Stimulated activated CD8-positive, alpha-beta memory T cell treated with anti-CD3 and anti-CD28 coated beads, Interleukin-7, amount 100 ng/mL, for 24 hours (primary cell): ENCODE measurements around the gene PSMA7.
"Not testable (repeated sequence)": the region's sequence is repeated elsewhere in the genome, so short reads cannot be mapped to it uniquely, and the experiment has no call there.

Source experiments
- DNase-seq: peaks from one replicate; pipeline ENCODE4 v3.0.0-alpha.2; 2020; ENCODE audit warnings: low read depth

PSMA7 gene

DNA sequence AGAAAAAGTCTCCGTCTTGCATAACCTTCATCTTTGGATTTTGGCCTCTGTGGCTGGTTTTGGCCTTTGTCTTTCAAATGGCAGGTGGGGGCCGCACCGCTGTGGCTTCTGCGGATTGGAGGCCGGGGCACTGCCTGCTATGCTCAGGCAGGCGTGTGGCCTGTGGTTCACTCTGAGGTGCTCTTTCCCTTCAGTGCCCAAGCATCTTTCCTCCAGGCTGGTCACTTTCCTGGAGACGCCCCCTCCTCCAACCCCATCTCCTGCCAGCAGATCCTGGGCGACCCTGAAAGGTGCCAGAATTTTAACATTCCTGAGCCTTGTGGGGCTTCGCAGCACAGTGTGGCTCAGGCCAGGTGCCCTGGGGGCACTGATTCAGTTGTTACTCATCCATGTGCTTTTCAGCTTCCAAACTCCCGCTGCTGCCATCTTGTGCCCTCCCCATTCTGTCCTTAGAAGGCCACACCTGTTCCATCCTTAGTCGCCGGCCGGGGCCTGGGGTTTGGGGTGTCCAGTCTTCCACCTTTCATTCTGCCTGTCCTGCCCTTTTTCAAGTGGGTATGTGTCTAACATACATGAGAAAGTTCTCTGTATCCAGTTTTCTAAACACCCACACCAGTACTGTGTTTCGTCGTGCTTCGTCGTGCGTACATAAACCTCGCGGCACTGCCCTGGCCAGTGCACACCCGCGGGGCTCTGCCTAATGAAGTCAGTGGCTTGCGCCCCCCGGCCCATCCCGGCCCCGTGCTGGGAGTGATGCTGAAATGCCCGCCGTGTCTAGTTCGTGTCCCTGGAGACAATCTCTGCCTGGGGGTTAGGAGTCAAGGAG, 12.4 kb upstream of the PSMA7 start:
- no peak for DNase-seq

DNA sequence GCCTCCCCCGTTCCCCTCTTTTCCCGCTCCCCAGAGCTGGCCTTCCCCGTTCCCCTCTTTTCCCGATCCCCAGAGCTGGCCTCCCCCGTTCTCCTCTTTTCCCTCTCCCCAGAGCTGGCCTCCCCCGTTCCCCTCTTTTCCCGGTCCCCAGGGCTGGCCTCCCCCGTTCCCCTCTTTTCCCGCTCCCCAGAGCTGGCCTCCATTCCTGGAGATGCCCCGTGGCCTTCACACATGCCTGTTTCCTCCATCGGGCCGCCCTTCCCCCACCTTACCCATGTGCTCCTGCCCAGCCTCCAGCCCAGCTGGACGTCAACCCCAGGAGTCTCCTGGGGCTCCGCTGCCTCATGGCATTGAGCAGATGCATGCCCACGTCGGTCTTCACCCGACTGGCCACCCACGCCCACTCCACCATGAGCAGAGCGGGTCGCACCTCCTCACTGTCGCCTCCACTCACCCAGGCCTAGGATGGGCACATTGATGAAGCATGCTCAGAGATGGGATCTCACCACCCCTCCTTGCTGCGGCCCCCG, 8.7 kb upstream of the PSMA7 start:
- no peak for DNase-seq

DNA sequence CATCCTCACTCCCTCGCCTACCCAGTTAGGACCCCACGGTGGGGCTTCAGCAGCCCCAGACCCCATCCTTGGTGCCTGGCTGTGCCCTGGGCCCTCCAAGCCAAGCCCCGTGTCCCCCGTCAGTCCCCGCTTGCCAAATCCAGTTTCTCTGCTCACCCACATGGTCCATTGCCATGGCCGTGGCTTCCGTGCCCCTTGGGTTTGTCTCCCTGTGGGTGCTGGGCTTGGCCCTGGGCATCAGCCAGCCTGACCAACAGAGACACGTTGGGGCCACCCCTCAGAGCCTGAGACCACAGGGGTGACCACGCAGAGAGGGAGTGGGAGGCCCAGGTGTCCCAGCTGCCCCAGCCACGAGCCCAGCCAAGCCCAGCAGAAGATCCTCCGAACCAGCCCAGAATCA, 8.0 kb upstream of the PSMA7 start:
- no peak for DNase-seq

DNA sequence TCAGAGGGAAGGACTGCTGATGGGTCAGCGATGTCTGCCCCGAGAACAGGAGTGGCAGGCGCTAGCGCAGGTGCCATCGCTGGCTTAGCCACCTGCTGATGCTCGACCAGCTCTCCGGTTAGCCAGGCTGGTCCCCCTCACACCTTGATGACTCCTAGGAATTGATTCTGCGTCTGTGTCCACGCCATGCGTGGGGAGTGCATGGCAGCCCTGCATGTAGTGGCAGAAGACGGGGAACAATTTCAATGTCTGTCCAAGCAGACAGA, 7.0 kb upstream of the PSMA7 start:
- no peak for DNase-seq

DNA sequence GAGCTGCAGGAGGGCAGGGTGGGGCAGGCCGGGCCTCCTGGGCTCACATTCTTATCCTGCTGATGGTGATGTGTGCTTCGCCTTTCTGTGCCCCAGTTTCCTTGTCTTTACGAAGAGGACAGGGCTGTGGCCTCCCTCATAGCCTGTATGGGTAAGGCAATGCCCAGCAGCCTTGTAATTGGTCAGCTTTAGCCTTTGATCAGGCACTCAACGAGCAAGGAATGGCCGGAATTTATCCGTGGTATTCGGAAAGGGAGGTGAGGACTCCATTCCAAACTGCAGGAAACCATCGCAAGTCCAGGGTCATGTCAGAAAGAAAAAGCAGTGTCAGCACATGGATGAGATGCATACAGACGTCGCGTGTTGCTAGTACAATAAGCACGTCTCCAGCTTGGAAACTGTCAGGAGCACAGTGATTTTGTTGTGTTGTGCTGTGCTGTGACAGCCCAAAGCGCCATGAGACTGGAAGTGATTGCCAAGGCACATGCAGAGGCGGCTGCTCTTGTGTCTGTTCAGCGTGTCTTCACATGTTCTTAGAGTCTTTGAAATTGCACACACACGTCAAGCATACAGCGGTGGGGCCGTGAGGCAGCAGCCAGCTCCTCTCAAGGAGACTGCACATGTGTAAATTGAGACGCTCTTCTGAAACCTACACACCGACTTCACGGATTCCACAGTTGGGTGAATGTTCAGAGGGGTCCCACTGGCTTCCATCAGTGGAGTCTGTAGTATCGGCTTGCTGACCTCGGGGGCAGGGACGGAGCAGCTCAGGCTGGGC, 6.5 kb upstream of the PSMA7 start:
- no peak for DNase-seq

DNA sequence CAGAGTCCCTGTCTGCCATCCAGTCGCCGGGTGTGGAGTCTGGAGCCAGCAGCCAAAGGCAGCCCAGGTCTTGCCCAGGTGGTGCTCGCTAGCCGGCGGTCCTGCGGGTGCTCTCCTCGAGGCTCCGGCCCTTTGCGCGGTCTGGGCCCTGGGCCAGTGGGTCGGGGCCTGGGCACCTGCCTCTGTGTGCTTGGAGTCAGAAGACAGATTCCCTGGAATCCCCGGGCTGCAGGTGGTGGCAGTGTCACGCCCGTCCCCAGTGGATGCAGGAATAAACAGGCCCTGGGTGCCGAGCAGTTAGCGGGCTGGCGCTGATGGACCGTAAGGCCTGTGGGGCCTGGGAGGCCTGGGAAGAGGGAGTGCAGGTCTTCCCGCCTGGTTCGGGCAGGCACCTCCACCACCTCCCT, 5.7 kb upstream of the PSMA7 start:
- no peak for DNase-seq

DNA sequence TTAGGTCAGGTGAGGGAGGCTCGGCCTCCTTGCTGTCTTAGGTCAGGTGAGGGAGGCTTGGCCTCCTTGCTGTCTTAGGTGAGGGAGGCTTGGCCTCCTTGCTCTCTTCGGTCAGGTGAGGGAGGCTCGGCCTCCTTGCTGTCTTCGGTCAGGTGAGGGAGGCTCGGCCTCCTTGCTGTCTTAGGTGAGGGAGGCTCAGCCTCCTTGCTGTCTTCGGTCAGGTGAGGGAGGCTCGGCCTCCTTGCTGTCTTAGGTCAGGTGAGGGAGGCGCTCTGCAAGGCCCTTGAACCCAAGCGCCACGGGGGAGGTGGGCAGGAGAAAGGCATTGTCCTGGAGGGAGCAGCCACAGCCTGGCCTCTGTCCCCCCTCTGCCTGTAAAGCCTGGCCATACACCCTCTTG, 5.2 kb upstream of the PSMA7 start:
- not testable (repeated sequence) for DNase-seq

DNA sequence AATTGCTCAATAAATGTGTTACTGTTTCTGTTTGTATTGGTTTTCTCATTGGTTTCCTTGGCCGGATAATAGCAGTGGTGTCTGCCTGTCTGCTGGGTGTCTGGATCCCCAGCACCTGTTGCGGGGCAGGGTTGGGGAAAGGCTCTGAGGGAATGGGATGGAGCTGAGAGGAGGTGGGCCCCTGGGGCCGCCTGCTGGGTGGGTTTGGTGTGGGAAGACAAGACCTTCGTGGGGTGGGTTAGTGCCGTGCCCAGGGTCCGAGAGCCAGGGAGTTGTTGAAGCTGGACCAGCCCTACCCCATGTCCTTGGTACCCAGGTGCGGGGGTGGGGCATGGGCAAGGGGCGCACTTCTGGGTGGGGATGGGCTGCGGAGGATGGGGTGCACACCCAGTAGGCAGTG, 4.3 kb upstream of the PSMA7 start:
- no peak for DNase-seq

DNA sequence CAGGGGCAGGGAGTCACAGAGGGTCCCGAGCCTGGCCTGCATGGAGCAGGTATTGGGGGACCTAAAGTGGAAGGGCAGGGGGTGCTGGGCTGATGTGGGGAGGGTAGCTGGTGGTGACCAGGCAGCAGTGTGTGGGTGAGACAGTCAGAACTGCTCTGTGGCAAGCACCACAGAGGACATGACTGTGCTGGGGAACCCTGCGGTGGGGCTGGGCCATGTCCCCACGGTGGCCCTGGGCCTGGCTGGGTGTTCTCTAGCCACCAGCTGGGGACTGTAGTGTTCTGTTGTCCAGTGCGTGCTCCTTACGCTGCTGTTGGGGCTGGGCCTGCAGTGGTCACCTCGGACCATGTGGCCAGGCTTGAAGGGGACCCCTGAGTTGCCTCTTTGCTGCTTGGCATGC, 3.9 kb upstream of the PSMA7 start:
- no peak for DNase-seq

DNA sequence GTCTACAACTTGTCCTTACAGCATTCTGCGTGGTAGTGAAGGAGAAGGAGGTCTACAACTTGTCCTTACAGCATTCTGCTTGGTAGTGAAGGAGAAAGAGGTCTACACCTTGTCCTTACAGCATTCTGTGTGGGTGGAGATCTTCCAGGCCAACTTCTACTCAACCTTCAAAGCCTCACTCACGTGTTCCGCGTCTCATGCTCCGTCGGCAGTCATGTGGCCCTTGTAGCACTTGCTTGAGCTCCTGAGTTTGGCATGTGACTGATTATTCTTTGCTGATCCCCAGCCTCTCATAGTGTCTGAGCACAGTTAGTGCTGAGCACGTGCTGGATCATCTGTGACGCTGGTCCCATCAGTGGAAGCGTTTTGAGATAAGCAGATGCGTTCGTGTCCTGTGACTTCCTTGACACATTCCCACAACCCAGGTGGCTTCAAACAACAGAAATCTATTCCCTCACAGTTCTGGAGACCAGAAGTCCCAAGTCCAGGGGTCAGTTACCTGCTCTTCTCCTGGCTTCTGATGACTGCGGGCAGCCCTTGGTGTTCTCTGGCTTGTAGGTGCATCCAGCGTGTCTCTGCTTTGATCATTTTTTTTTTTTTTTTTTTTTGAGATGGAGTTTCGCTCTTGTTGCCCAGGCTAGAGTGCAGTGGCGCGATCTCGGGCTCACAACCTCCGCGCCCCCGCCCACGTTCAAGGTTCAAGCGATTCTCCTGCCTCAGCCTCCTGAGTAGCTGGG, 3.0 kb upstream of the PSMA7 start:
- no peak for DNase-seq

DNA sequence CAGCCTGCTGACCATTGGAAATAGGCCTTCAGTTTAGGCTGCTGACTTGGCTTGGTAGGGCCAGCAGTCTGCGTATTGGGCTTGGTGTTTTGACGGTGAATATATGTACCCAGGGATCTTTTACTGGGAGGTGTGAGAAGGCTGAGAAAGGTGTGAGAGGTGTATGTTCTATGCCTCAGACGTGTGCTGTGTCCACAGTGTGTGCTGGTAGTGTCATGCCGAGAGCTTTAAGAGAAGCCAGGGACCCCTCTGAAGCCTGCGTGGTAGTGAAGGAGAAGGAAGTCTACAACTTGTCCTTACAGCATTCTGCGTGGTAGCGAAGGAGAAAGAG, 2.5 kb upstream of the PSMA7 start:
- DNase-seq = no peak

DNA sequence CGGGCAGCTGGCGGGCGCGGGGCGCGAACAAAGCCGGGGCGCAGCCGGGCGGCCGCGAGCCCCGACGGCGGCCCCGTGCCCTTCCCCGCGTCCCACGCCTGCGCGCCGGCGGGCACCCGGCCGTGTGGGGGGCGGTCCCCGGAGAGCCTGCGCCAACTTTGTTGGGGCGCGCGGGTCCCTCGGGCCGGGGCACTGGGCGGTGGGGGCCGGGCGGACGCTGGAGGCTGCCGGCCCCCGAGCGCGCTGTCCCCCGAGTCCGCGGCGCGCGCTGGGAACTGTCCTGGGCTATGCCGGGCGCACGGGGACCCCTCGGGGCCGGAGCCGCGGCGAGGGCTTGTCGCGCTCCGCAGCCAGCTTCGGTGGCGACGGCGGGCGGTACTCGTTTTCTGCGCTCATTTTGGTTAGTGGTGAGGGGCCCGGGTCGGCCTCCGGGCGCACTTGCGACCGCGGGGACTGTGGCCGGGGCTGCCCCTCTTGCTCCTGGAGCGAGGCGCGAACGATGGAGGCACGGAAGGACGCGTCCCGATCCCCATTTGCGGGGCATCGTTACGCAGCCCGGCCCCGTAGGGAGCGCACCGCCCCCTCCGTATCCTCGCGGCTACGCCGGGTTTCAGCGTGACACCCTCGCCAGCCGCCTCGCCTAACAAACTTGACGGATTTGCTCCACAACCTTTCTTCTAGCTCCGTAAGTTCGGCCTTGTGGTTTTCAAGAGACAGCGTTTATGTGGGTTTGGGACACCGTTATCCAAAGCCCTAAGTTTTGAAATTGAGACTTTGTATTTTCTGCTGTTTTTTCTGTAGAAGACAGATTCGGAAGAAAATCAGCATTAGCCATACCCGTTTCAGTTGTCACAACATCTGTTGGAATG, 997 bp upstream of the PSMA7 start:
- DNase-seq = no peak

DNA sequence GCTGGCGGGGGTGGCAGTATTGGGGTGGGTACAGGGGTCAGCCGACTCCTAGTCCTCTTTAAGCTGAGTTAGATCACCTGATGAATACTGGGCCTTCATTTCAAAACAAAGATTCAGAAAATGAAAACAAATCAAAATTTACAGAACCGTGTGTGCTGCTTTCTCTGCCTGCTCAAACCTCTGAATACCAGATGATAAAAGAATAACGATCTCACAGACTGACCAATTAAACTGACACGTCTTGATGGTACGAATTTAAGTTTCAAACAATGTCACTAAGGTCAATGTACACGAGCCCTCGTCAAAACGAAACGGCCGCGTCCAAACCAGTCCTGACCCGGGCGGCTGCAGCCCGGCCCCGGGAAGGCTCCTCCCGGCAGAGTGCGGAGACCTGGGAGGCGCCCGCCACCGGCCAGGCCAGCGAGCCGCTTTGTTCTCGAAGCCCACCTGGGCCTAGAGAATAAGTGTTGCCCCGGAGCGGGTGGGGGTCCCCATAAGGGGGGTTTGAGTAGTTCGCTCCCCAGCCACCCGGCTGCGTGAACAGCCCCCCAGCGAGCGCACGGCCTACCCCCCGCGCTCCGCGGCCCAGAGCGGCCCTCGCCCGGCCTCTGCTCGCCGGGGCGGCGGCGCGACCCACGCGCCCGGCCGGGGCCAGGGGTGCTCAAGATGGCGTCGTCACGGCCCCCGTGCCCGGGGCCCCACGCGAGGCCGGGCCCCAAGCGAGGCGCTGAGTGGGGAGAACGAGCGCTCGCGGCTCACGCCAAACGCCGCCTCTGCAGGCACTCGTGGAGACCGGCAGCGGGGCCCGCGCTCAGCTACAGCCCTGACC, 728 bp downstream of the PSMA7 start:
- DNase-seq = no peak

DNA sequence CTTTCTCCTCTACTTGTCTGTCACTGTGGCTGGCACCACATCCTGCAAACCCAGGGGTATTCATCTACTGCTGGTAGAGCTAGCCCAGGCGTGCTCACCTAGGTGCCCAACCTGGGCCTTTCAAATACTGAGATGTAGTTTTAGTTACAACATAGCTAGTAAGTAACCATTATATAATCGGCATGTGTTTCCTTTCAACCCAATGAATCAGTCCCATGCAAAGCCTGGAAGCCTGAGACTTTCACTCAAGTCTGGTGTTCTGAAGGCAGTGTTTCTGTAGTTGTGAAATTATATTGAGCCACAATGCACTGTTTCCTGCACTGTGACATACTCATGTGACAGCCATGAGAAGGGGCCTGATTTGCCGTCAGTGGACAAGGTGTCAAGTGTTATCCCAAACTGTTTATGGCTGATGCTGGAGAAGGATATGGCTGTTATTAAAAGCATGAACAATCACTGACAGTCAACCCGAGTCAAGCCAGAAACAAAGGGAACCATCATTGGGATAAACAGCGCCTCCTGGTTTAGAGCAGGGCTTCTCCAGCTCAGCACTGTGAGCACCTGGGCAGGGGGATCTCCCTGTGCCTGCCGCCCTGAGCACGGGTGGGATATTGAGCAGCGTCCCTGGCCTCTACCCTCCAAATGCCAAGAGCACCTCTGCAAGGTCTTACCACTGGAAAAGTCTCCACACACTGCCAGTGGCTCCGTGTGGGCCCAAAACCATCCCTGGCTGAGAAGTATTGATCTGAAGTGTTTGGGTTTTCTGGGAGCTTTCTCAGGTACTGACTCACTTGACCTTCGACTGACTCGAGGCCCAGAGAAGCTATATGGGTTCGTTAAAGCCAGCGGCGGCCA, 1.6 kb downstream of the PSMA7 start:
- no peak for DNase-seq

DNA sequence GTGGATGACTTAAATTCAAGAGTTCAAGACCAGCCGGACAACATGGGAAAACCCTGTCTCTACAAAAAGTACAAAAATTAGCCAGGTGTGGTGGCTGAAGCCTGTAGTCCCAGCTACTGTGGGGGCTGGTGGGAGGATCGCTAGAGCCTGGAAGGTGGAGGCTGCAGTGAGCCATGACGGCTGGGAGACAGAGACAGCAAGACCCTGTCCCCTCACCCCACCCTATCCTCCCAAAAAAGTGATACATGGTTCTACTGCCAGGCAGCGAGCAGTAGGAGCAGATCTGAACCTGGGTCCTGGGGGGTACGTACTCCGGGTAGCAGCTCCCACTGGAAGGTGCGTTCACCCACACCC, 2.2 kb downstream of the PSMA7 start:
- DNase-seq = no peak

DNA sequence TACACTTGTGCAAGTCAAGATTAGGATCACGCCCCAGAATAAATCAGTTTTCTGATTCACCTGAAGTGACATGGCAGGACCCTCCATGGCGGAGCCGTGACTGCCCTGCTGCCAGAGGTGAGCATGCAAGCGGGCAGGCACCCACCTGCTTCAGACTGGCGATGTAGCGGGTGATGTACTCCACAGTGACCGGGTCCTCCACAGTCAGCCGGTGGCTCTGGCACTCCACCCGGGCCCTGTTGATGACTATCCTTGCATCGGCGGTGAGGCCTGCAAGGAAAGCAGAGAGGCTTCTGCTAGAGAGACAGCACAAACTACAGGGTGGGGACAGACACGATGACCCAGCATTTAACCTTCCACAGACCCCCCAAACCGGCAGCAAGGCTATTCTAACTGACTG, 3.6 kb downstream of the PSMA7 start:
- DNase-seq = no peak

DNA sequence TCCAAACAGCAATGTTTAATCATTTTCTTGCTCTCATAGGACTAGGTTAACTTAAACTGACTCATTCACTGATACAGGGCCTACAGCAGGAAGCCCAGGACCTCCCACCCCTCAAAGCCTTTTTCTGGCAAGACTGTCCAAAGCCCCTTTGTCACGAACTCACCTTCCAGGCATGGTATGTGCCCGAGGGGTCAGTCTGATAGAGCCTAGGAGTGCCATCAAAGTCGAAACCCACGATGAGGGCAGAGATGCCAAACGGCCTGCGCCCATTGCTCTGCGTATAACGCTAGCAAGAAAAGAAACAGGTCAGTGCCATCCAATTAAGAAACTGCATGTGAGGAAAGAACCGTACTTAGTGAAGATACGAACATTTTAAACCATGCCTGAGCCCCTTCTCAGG, 4.3 kb downstream of the PSMA7 start:
- DNase-seq = no peak

DNA sequence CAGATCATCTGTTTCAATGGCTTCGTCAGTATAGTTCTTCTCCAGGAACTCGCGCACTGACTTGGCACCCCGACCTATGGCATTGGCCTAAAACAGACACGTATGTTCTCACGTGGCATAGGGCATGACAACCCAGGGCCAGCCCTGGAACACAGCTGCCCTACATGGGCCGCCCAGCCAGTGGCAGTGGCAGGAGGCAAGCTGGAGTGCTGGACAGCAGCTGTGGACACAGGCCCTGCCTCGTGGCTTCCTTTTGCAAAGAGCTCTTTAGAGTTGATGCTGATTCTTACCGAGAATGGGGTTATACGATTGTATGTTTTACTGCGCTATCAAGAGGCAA, 5.0 kb downstream of the PSMA7 start:
- no peak for DNase-seq

DNA sequence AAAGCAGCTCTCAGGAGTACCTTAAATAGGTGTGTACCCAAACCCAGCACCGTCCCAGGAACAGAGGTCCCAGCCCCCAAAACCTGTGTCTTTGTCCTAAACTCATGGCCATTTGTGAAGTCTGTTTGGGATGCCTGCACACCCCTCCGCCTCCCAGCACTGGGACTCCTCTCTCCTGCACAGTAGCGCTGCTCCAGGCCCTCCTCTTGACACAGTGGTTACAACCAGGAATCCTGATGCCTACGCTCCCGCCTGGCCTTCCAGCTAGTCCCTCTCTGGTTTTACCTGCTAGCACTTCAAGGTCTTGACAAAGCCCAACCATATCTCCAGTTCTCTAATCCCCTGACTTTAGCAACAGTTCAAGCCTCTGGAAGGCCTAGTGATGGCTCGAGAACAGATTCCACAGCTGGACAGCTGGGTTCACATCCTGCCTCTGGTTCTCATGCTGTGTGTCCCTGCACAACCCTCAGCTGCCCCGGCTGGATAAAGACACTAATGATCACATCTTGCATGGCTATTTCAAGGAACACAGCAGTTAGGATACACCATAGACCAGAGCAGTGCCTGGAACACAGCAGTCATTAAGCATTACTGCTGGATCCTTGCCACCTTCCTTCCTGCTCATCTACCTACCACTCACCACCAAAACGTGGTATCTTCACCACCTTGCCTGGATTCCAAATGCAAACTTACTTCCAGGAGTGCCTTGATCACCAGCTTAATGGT, 5.6 kb downstream of the PSMA7 start:
- no peak for DNase-seq

DNA sequence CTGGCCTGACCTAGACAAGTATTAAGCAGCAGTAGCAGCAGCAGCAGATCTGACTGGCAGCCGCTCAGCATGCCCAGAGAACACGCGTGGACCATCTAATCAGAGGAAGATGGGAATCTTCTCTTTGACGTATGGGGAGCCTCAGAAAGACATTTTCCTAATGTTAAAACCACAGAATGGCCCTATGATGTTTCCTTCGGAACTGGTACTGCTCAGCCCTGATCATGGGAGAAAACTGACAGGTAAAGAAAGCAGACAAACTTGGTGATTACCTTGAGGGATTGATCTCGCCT, 6.2 kb downstream of the PSMA7 start:
- no peak for DNase-seq
